H1 (cell line): Measurements from ENCODE around the gene SLK. TPM values are rescaled to one million over a fixed set of nuclear protein-coding genes. Genes with fewer than 3 reads are reported as not detected.
A peak's percentile ranks its signal among the peaks of the same experiment; 100 is the strongest.

ENCODE experiments used
- CTCF ChIA-PET: fragments of 300-600 bp; sonication (Branson Sonifier 250); formaldehyde crosslinking; loops from one replicate; lab custom pipeline; 2021; ENCODE audit not compliant: partially characterized antibody; lab: Charles Lee
- POLR2A ChIA-PET: fragments of 300-600 bp; sonication (Branson Sonifier 250); formaldehyde crosslinking; loops from one replicate; lab custom pipeline; 2021; ENCODE audit warnings: inconsistent platforms; ENCODE audit not compliant: partially characterized antibody; lab: Charles Lee
- DNase-seq, 2 experiments: peaks; one replicate each; pipeline versions ENCODE4 v3.0.0 to v3.0.0-alpha.2; 2010 to 2022; ENCODE audit warnings: low spot score in 2 of 2, low read depth in 1 of 2, mixed read lengths in 1 of 2
- FAIRE-seq: peaks from 2 replicates; lab custom pipeline; 2011; peaks lifted over from hg19 to GRCh38; lab: Jason Lieb, UNC
- H2AFZ ChIP-seq: 2 replicates; pipeline ENCODE4 v1.8.1; 2012; ENCODE audit warnings: low read length, inconsistent platforms
- H2AK5ac ChIP-seq: 2 replicates; pipeline ENCODE4 v1.6.1; 2013; ENCODE audit warnings: low read depth, low read length
- H2BK120ac ChIP-seq: replicated peaks from 2 replicates; pipeline ENCODE3; 2013; ENCODE audit warnings: low read depth, low read length, inconsistent platforms
- H2BK12ac ChIP-seq: 2 replicates; pipeline ENCODE4 v1.6.1; 2013; ENCODE audit warnings: low read depth, low read length
- H2BK15ac ChIP-seq: 2 replicates; pipeline ENCODE4 v1.6.1; 2013; ENCODE audit warnings: low read length
- H2BK20ac ChIP-seq: 2 replicates; pipeline ENCODE4 v1.6.1; 2013; ENCODE audit warnings: low read length
- H2BK5ac ChIP-seq: 2 replicates; pipeline ENCODE4 v1.6.1; 2013; ENCODE audit warnings: low read depth, low read length
- H3K14ac ChIP-seq: 2 replicates; pipeline ENCODE4 v1.6.1; 2013; ENCODE audit warnings: inconsistent platforms; ENCODE audit not compliant: insufficient read length
- H3K18ac ChIP-seq: 2 replicates; pipeline ENCODE4 v1.6.1; 2013; ENCODE audit warnings: low read length; ENCODE audit errors: extremely low read depth
- H3K23ac ChIP-seq: 2 replicates; pipeline ENCODE4 v1.6.1; 2013; ENCODE audit warnings: inconsistent platforms; ENCODE audit not compliant: insufficient read length
- H3K23me2 ChIP-seq: 2 replicates; pipeline ENCODE4 v1.6.1; 2013; ENCODE audit warnings: low read depth, low read length
- H3K27ac ChIP-seq: 2 replicates; pipeline ENCODE4 v1.6.1; 2011; ENCODE audit warnings: low read depth, low read length, inconsistent platforms
- H3K27me3 ChIP-seq, 4 experiments: replicated peaks in 1 of 4; 1 replicate in 1 of 4; 2 replicates in 3 of 4; pipeline versions ENCODE4 v1.6.1 to v1.8.1; 2011 to 2013; ENCODE audit warnings: low read length in 3 of 4, mild to moderate bottlenecking in 3 of 4, inconsistent platforms in 2 of 4, mixed read lengths in 2 of 4, moderate library complexity in 1 of 4; ENCODE audit not compliant: control insufficient read depth in 3 of 4, insufficient read depth in 3 of 4; ENCODE audit errors: extremely low read depth in 1 of 4
- H3K36me3 ChIP-seq, 4 experiments: 2 replicates each; pipeline versions ENCODE4 v1.6.1 to v1.8.1; 2011 to 2013; ENCODE audit warnings: mild to moderate bottlenecking in 4 of 4, low read length in 3 of 4, moderate library complexity in 2 of 4, control low read depth in 1 of 4, inconsistent platforms in 1 of 4; ENCODE audit not compliant: insufficient read depth in 4 of 4, control insufficient read depth in 2 of 4
- H3K4ac ChIP-seq: replicated peaks from 2 replicates; pipeline ENCODE3; 2013; ENCODE audit warnings: low read length, low read depth, mixed read lengths, inconsistent platforms; ENCODE audit not compliant: insufficient read length
- H3K4me1 ChIP-seq, 4 experiments: replicated peaks in 1 of 4; 1 replicate in 1 of 4; 2 replicates in 3 of 4; pipeline versions ENCODE4 v1.6.1 to v1.8.1; 2011 to 2013; ENCODE audit warnings: low read length in 3 of 4, inconsistent platforms in 2 of 4, mixed read lengths in 1 of 4; ENCODE audit not compliant: insufficient read depth in 4 of 4, control insufficient read depth in 3 of 4
- H3K4me2 ChIP-seq, 2 experiments: 2 replicates each; pipeline versions ENCODE4 v1.6.1 to v1.8.1; 2011 to 2013; ENCODE audit warnings: low read depth in 2 of 2, low read length in 2 of 2, control low read depth in 1 of 2, inconsistent platforms in 1 of 2, mild to moderate bottlenecking in 1 of 2; ENCODE audit not compliant: insufficient read depth in 1 of 2
- H3K4me3 ChIP-seq, 4 experiments: fragments of 200-600, 300-600 bp in 1 of 4; sonication (generic), shearing (Covaris generic), sonication (Bioruptor Twin) in 1 of 4; 2 replicates each; pipeline versions ENCODE4 v1.5.1 to v1.8.1; 2011 to 2016; ENCODE audit warnings: low read length in 4 of 4, low read depth in 3 of 4, control low read depth in 2 of 4, inconsistent platforms in 2 of 4, mild to moderate bottlenecking in 2 of 4, mixed read lengths in 1 of 4, moderate library complexity in 1 of 4; ENCODE audit not compliant: insufficient read depth in 2 of 4; ENCODE audit errors: extremely low read depth in 1 of 4
- H3K56ac ChIP-seq: replicated peaks from 2 replicates; pipeline ENCODE3; 2013; ENCODE audit warnings: low read depth, mild to moderate bottlenecking, mixed read lengths, low read length, inconsistent platforms; ENCODE audit not compliant: insufficient read length
- H3K79me1 ChIP-seq: 2 replicates; pipeline ENCODE4 v1.6.1; 2013; ENCODE audit warnings: low read depth, low read length, control low read depth
- H3K79me2 ChIP-seq, 2 experiments: 2 replicates each; pipeline versions ENCODE4 v1.6.1 to v1.8.1; 2012 to 2013; ENCODE audit warnings: low read length in 2 of 2, mild to moderate bottlenecking in 2 of 2, inconsistent platforms in 1 of 2; ENCODE audit not compliant: insufficient read depth in 2 of 2, control insufficient read depth in 1 of 2
- H3K9ac ChIP-seq, 4 experiments: replicated peaks in 1 of 4; 1 replicate in 1 of 4; 2 replicates in 3 of 4; pipeline versions ENCODE4 v1.6.1 to v1.8.1; 2011 to 2013; ENCODE audit warnings: low read depth in 3 of 4, low read length in 3 of 4, control low read depth in 2 of 4, mild to moderate bottlenecking in 2 of 4, moderate library complexity in 2 of 4, inconsistent platforms in 1 of 4; ENCODE audit errors: extremely low read depth in 1 of 4
- H3K9me3 ChIP-seq, 2 experiments: 2 replicates each; pipeline versions ENCODE4 v1.6.1 to v1.8.1; 2012 to 2013; ENCODE audit warnings: mild to moderate bottlenecking in 2 of 2, moderate library complexity in 2 of 2, control low read depth in 1 of 2, inconsistent platforms in 1 of 2, low read depth in 1 of 2, low read length in 1 of 2, mixed read lengths in 1 of 2; ENCODE audit not compliant: insufficient read depth in 2 of 2
- H4K20me1 ChIP-seq, 2 experiments: replicated peaks in 1 of 2; 2 replicates each; pipeline versions ENCODE3 to v1.8.1; 2011 to 2013; ENCODE audit warnings: inconsistent platforms in 2 of 2, low read length in 2 of 2, mild to moderate bottlenecking in 1 of 2; ENCODE audit not compliant: insufficient read depth in 2 of 2, control insufficient read depth in 1 of 2
- H4K5ac ChIP-seq: 2 replicates; pipeline ENCODE4 v1.6.1; 2013; ENCODE audit warnings: low read length, low read depth, mixed read lengths, inconsistent platforms; ENCODE audit not compliant: insufficient read length
- H4K8ac ChIP-seq: 2 replicates; pipeline ENCODE4 v1.8.0; 2013; ENCODE audit warnings: mild to moderate bottlenecking, moderate library complexity, low read length, inconsistent platforms; ENCODE audit not compliant: insufficient read depth; ENCODE audit errors: extremely low read depth
- H4K91ac ChIP-seq: replicated peaks from 2 replicates; pipeline ENCODE3; 2013; ENCODE audit warnings: low read length, mixed read lengths, inconsistent platforms; ENCODE audit not compliant: insufficient read length
- BACH1 ChIP-seq: IDR thresholded peaks from 2 replicates; pipeline ENCODE4 v1.6.1; 2012; ENCODE audit warnings: low read length, improper control_type of control experiment
- CBX8 ChIP-seq: fragments of 300-800, 300-1000 bp; sonication (generic); IDR thresholded peaks from 2 replicates; pipeline ENCODE4 v1.7.1; 2016; ENCODE audit warnings: low read depth, low read length, borderline replicate concordance
- SP4 ChIP-seq: IDR thresholded peaks from 2 replicates; pipeline ENCODE4 v1.6.1; 2012; ENCODE audit warnings: low read length, inconsistent platforms
- USF2 ChIP-seq: IDR thresholded peaks from 2 replicates; pipeline ENCODE4 v1.6.1; 2011; ENCODE audit warnings: low read length, improper control_type of control experiment
- WGBS, 2 experiments: shearing (Covaris generic) in 1 of 2; methylation state at CpG; one replicate each; pipeline versions ENCODE4 v1.1.6 to v1.1.7; 2013 to 2015; ENCODE audit warnings: low lambda C conversion rate in 2 of 2, mixed read lengths in 2 of 2, inconsistent platforms in 1 of 2, low coverage in 1 of 2, missing lambda C conversion rate in 1 of 2; ENCODE audit not compliant: insufficient replicate concordance in 2 of 2, insufficient coverage in 1 of 2, insufficient read length in 1 of 2; ENCODE audit errors: extremely low coverage in 1 of 2, missing lambda C conversion rate in 1 of 2; 5-methylcytosine and 5-hydroxymethylcytosine counted together
- polyA plus RNA-seq, 7 experiments: library from polyadenylated mRNA; depleted of rRNA in 3 of 7; stranded (reverse) in 5 of 7; unstranded in 2 of 7; fragments of >200 nt in 5 of 7; fragments of 200-250 nt in 2 of 7; gene quantifications; 1 replicate in 5 of 7; 2 replicates in 1 of 7; 4 replicates in 1 of 7; pipeline versions ENCODE4 v1.2.1 to v1.2.3, GENCODE V29; 2011 to 2013; ENCODE audit warnings: missing spikeins in 2 of 7, mixed read lengths in 2 of 7
- total RNA-seq: library from RNA; stranded (reverse); fragmentation: NEBNext Ultra II Directional; extraction: Animal tissue kit (Norgen Biotek cat#: 25700); gene quantifications from 2 replicates; pipeline ENCODE4 v1.2.1, GENCODE V29; 2021

The SLK gene
- total and polyA plus RNA-seq, 2 of the 8 experiments (the other 6 are each of a cell fraction or from before 2014, with no cell fraction given): 2.7 to 18.3 TPM

- no peak overlapping the region for H3K4me2 ChIP-seq
- TF ChIP-seq SP4 (no peak), BACH1 (no peak), USF2 (no peak), CBX8 (no peak)
- no peak overlapping the region for H4K91ac ChIP-seq
- H3K18ac ChIP-seq: no peak overlapping the region
- FAIRE-seq: no peak
- H2AK5ac ChIP-seq: no peak overlapping the region
- DNase-seq: no peak
- peaks cover 7 to 19% (median 11%) of the 10 kb centered on the region in 4 experiments for H3K4me1 ChIP-seq
- no peak overlapping the region for H3K27ac ChIP-seq
- H2BK5ac ChIP-seq: no peak overlapping the region
- CTCF ChIA-PET: interaction anchor here (0.8 to 2.6 kb wide), 7 partner anchors 8 to 284 kb away, joined by 3 to 10 read pairs (median 5); no protein-coding TSS in a partner anchor
- H3K4ac ChIP-seq: no peak overlapping the region
- no peak overlapping the region for H2BK15ac ChIP-seq
- H3K56ac ChIP-seq: no peak overlapping the region
- H4K5ac ChIP-seq: no peak overlapping the region
- no peaks in the 10 kb centered on the region for H3K79me1 ChIP-seq
- POLR2A ChIA-PET: interaction anchor here (1.1 kb wide), 1 partner anchor 13 kb away, joined by 5 read pairs; no protein-coding TSS in a partner anchor
- H3K23ac ChIP-seq: no peak overlapping the region
- no peaks in the 10 kb centered on the region for H3K79me2 ChIP-seq
- H2BK120ac ChIP-seq: no peak overlapping the region
- no peaks in the 10 kb centered on the region for H3K36me3 ChIP-seq
- H3K23me2 ChIP-seq: peaks cover 7% of the 10 kb centered on the region; the same call in 1 of the 2 replicates
- no peaks in the 10 kb centered on the region for H3K27me3 ChIP-seq
- 0 out of 2 replicates have a peak overlapping the region, but pooled peaks have one; percentile 92 for H2BK20ac ChIP-seq
- no peak overlapping the region for H2BK12ac ChIP-seq
- H3K9me3 ChIP-seq: no peaks in the 10 kb centered on the region
- H2AFZ ChIP-seq: no peak overlapping the region
- WGBS, 2 experiments: 85% methylated on average over 1 of the region's 1 CpG; no CpG with 5 or more reads in 1 of the 2 experiments
- no peak overlapping the region for H3K4me3 ChIP-seq
- no peaks in the 10 kb centered on the region for H4K20me1 ChIP-seq
- no peak overlapping the region for H4K8ac ChIP-seq
- no peak overlapping the region for H3K9ac ChIP-seq
- no peak overlapping the region for H3K14ac ChIP-seq
Measured at GRCh38 chr10:103921248-103921647, 45.7 kb upstream of the SLK start.
